ENCODE results near the gene OPA3. TPM values are rescaled to one million over a fixed set of nuclear protein-coding genes. Genes with fewer than 3 reads are reported as not detected.

The OPA3 gene
- total and polyA plus RNA-seq, 2 experiments from 2014 or later, result 11.5 to 14.5 TPM

GRCh38 chr19:45509692-45510015, 74.9 kb downstream of the OPA3 start:
- peaks cover 73% of the 10 kb centered on the region for H3K79me2 ChIP-seq (replicated peaks; ENCODE audit: insufficient read depth)
- ATAC-seq (no peak), DNase-seq (ENCODE audit: low spot score) (no peak)
- peaks cover 15% of the 10 kb centered on the region for H3F3A ChIP-seq (replicated peaks; ENCODE audit: low read depth)
- peaks cover 9% of the 10 kb centered on the region for H3K27me3 Mint-ChIP-seq (ENCODE audit: insufficient read depth, low read depth, poor library complexity)
- H2AFZ ChIP-seq, result no peak overlapping the region
- peaks cover 18% of the 10 kb centered on the region for H3K4me1 ChIP-seq (ENCODE audit: insufficient read depth)
- no peaks in the 10 kb centered on the region; the same call in 2 of the 3 replicates for H3K9me3 Mint-ChIP-seq
- H3K4me2 ChIP-seq, result peak overlapping the region; percentile 95
- peaks cover 36% of the 10 kb centered on the region for H4K20me1 ChIP-seq (replicated peaks; ENCODE audit: insufficient read depth)
- peaks cover 18% of the 10 kb centered on the region for H3K4me1 Mint-ChIP-seq
- no peaks in the 10 kb centered on the region for H3K27me3 ChIP-seq (ENCODE audit: insufficient read depth)
- H3K27ac Mint-ChIP-seq, result peak overlapping the region; percentile 83
- no peak for TF ChIP-seq EZH2 (IDR thresholded peaks at IDR 0.05; ENCODE audit: low read depth, unreplicated experiment)
- no peak for TF ChIP-seq POLR2AphosphoS5 (IDR thresholded peaks at IDR 0.05; ENCODE audit: low read depth)
- TF ChIP-seq CREB1 (CRISPR knock-in tag; IDR thresholded peaks at IDR 0.05; ENCODE audit: low read depth), result no peak
- no peak for TF ChIP-seq REST (IDR thresholded peaks at IDR 0.05; ENCODE audit: unreplicated experiment)
- no peak for TF ChIP-seq STAT1 (IDR thresholded peaks at IDR 0.05; ENCODE audit: unreplicated experiment)
- TF ChIP-seq ZNF331 (CRISPR knock-in tag; IDR thresholded peaks at IDR 0.05; ENCODE audit: low read depth), result no peak
- no peak for TF ChIP-seq EZH2phosphoT487 (IDR thresholded peaks at IDR 0.05; ENCODE audit: unreplicated experiment)
- H3K4me3 ChIP-seq, result peak overlapping the region; percentile 99
- H3K27ac ChIP-seq (ENCODE audit: low read depth), result peak overlapping the region; percentile 88
- H3K4me3 Mint-ChIP-seq, result peak overlapping the region; percentile 88
- H3K9me2 ChIP-seq (ENCODE audit: insufficient read depth), result no peaks in the 10 kb centered on the region
- peaks cover 14% of the 10 kb centered on the region for H3K36me3 Mint-ChIP-seq (ENCODE audit: low read depth)
- no peaks in the 10 kb centered on the region; the same call in 1 of the 2 replicates for H3K36me3 ChIP-seq (ENCODE audit: insufficient read depth)

- no peaks in the 10 kb centered on the region for H3K27me3 ChIP-seq (ENCODE audit: insufficient read depth)
- ATAC-seq (peak; percentile 39), DNase-seq (ENCODE audit: low spot score) (peak; percentile 84)
- peak overlapping the region; percentile 99 for H3K27ac ChIP-seq (ENCODE audit: low read depth)
- peaks cover 67% of the 10 kb centered on the region for H3K79me2 ChIP-seq (replicated peaks; ENCODE audit: insufficient read depth)
- H2AFZ ChIP-seq, result no peak overlapping the region; the same call in 1 of the 2 replicates
- peak overlapping the region; percentile 95 for H3K4me2 ChIP-seq
- no peaks in the 10 kb centered on the region; the same call in 1 of the 2 replicates for H3K36me3 ChIP-seq (ENCODE audit: insufficient read depth)
- H3K9me3 Mint-ChIP-seq, result no peaks in the 10 kb centered on the region; the same call in 2 of the 3 replicates
- H3F3A ChIP-seq (replicated peaks; ENCODE audit: low read depth), result peaks cover 15% of the 10 kb centered on the region
- TF ChIP-seq NANOG (IDR thresholded peaks at IDR 0.05; ENCODE audit: borderline replicate concordance), result no peak
- peak; percentile 81 for TF ChIP-seq JUNB (IDR thresholded peaks at IDR 0.05; ENCODE audit: unreplicated experiment)
- no peak for TF ChIP-seq CTCF (conservative IDR thresholded peaks at IDR 0.05; ENCODE audit: low read depth in 2 of 2)
- TF ChIP-seq ETS1 (IDR thresholded peaks at IDR 0.05), result peak; percentile 60
- H3K9me2 ChIP-seq (ENCODE audit: insufficient read depth), result no peaks in the 10 kb centered on the region
- H3K27me3 Mint-ChIP-seq (ENCODE audit: insufficient read depth, low read depth, poor library complexity), result peaks cover 9% of the 10 kb centered on the region
- peaks cover 31% of the 10 kb centered on the region for H4K20me1 ChIP-seq (replicated peaks; ENCODE audit: insufficient read depth)
- peak overlapping the region; percentile 99 for H3K4me3 ChIP-seq
- peak overlapping the region; percentile 88 for H3K4me3 Mint-ChIP-seq
- peaks cover 17% of the 10 kb centered on the region for H3K4me1 Mint-ChIP-seq
- H3K36me3 Mint-ChIP-seq (ENCODE audit: low read depth), result peaks cover 14% of the 10 kb centered on the region
- H3K4me1 ChIP-seq (ENCODE audit: insufficient read depth), result peaks cover 18% of the 10 kb centered on the region
- H3K27ac Mint-ChIP-seq, result peak overlapping the region; percentile 97
Measured at GRCh38 chr19:45508861-45509691, 75.5 kb downstream of the OPA3 start.

Data from GM23338 (cell line).